Endothelial cell (in vitro differentiated cells): ENCODE measurements around the gene SORBS1. TPM values are rescaled to one million over a fixed set of nuclear protein-coding genes. Genes with fewer than 3 reads are reported as not detected.

Experiments used
- DNase-seq: peaks from one replicate; pipeline ENCODE4 v3.0.0; 2021; ENCODE audit warnings: low spot score
- H3K27ac Mint-ChIP-seq: one replicate; pipeline ENCODE4 v1.8.0; 2021; ENCODE audit warnings: mixed read lengths, inconsistent platforms; ENCODE audit not compliant: unreplicated experiment
- H3K27me3 Mint-ChIP-seq: one replicate; pipeline ENCODE4 v1.8.0; 2021; ENCODE audit warnings: mild to moderate bottlenecking, moderate library complexity, mixed read lengths, inconsistent platforms; ENCODE audit not compliant: unreplicated experiment
- H3K36me3 Mint-ChIP-seq: one replicate; pipeline ENCODE4 v1.8.0; 2021; ENCODE audit warnings: mild to moderate bottlenecking, low read depth, mixed read lengths, inconsistent platforms; ENCODE audit not compliant: unreplicated experiment
- H3K4me1 Mint-ChIP-seq: one replicate; pipeline ENCODE4 v1.8.0; 2021; ENCODE audit warnings: mild to moderate bottlenecking, mixed read lengths, inconsistent platforms; ENCODE audit not compliant: unreplicated experiment
- H3K4me3 Mint-ChIP-seq: one replicate; pipeline ENCODE4 v1.8.0; 2021; ENCODE audit warnings: mild to moderate bottlenecking, mixed read lengths, inconsistent platforms; ENCODE audit not compliant: unreplicated experiment
- H3K9me3 Mint-ChIP-seq: one replicate; pipeline ENCODE4 v1.8.0; 2021; ENCODE audit warnings: mixed read lengths, inconsistent platforms; ENCODE audit not compliant: unreplicated experiment
- total RNA-seq: library from RNA; stranded (reverse); fragmentation: NEBNext Ultra II Directional; extraction: Animal tissue kit (Norgen Biotek cat#: 25700); gene quantifications from one replicate; pipeline ENCODE4 v1.2.1, GENCODE V29; 2021; ENCODE audit not compliant: unreplicated experiment
- TF ChIP-seq, protein P1 (sequence below): fragments of 200-600 bp; sonication (generic); IDR thresholded peaks from one replicate; pipeline ENCODE4 v1.5.0; 2021; ENCODE audit warnings: antibody characterized with exemption; ENCODE audit not compliant: unreplicated experiment

SORBS1 gene
- total RNA-seq, 1 donor from 2014 or later = 103 TPM

DNA sequence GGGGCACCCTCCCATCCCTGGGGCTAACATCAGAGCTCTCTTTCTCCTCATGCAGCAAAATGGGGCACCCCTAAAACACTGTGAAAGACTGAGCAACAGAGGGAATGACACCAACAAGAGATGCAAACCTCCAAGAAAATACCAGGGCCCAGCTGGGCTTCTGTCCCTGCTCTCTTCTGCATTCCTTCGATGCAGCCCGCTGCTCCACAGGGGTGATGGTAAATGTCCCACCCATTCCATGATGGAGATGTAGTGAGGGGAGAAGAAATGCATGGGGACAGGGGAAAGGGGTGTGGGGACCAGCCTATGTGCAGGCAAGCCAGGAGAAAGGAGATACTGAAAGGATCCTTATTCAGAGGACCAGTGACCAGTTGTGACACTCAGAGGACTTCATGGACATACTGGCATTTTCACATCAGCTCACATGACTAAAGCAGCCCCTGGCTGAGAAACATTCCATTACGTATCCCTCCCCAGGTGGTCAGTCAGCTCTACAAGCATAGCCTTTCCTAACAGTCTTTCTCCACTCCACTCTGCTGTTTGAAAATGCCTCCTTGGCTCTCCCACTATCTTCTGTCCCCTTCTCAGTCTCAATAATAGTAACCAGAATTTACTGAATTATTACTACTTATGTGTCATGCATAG lies 13.3 kb downstream of the SORBS1 start:
- H3K36me3 Mint-ChIP-seq = peaks cover 22% of the 10 kb centered on the region
- DNase-seq = no peak
- TF ChIP-seq, protein P1, sequence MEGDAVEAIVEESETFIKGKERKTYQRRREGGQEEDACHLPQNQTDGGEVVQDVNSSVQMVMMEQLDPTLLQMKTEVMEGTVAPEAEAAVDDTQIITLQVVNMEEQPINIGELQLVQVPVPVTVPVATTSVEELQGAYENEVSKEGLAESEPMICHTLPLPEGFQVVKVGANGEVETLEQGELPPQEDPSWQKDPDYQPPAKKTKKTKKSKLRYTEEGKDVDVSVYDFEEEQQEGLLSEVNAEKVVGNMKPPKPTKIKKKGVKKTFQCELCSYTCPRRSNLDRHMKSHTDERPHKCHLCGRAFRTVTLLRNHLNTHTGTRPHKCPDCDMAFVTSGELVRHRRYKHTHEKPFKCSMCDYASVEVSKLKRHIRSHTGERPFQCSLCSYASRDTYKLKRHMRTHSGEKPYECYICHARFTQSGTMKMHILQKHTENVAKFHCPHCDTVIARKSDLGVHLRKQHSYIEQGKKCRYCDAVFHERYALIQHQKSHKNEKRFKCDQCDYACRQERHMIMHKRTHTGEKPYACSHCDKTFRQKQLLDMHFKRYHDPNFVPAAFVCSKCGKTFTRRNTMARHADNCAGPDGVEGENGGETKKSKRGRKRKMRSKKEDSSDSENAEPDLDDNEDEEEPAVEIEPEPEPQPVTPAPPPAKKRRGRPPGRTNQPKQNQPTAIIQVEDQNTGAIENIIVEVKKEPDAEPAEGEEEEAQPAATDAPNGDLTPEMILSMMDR = no peak
- H3K4me1 Mint-ChIP-seq = peaks cover 55% of the 10 kb centered on the region
- H3K9me3 Mint-ChIP-seq = peaks cover 8% of the 10 kb centered on the region
- no peak overlapping the region for H3K4me3 Mint-ChIP-seq
- H3K27ac Mint-ChIP-seq = no peak overlapping the region
- peaks cover 11% of the 10 kb centered on the region for H3K27me3 Mint-ChIP-seq

DNA sequence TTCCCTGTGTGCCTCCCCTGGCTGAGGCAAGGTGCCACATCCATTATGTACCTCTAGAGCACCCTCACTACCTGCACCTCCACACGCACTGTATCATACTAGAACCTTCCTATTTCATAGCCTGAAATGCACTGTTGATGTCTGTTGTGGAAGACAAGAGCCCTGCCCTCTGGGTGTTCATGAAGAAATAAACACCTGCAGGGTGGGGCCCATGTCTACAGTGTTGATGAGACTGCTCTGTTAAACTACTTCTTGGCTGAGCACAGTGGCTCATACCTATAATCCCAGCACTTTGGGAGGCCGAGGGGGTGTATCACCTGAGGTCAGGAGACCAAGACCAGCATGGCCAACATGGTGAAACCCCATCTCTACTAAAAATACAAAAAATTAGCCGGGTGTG lies 14.0 kb downstream of the SORBS1 start:
- no peak for DNase-seq
- no peak overlapping the region for H3K27ac Mint-ChIP-seq
- TF ChIP-seq, protein P1 = no peak
- H3K36me3 Mint-ChIP-seq = peaks cover 22% of the 10 kb centered on the region
- no peak overlapping the region for H3K4me3 Mint-ChIP-seq
- peaks cover 57% of the 10 kb centered on the region for H3K4me1 Mint-ChIP-seq
- H3K9me3 Mint-ChIP-seq = peaks cover 8% of the 10 kb centered on the region
- H3K27me3 Mint-ChIP-seq = peaks cover 11% of the 10 kb centered on the region

DNA sequence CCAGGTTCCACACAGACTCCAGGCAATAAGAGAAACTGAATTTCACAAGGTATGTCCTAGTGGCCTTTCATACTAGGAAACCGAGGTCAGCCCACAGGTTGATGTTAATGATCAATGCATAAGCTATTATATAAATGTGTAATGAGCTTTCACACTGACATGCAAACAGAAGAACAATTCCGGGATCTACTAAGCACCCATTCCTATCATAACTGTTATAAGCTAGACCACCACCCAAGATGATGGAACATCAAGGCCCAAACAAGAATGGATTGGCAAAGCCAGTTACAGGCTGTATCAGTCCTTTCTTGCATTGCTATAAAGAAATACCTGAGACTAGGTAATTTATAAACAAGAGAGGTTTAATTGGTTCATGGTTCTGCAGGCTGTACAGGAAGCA lies 15.2 kb downstream of the SORBS1 start:
- peak overlapping the region; percentile 27 for H3K27ac Mint-ChIP-seq
- H3K36me3 Mint-ChIP-seq = peaks cover 23% of the 10 kb centered on the region
- peaks cover 62% of the 10 kb centered on the region for H3K4me1 Mint-ChIP-seq

DNA sequence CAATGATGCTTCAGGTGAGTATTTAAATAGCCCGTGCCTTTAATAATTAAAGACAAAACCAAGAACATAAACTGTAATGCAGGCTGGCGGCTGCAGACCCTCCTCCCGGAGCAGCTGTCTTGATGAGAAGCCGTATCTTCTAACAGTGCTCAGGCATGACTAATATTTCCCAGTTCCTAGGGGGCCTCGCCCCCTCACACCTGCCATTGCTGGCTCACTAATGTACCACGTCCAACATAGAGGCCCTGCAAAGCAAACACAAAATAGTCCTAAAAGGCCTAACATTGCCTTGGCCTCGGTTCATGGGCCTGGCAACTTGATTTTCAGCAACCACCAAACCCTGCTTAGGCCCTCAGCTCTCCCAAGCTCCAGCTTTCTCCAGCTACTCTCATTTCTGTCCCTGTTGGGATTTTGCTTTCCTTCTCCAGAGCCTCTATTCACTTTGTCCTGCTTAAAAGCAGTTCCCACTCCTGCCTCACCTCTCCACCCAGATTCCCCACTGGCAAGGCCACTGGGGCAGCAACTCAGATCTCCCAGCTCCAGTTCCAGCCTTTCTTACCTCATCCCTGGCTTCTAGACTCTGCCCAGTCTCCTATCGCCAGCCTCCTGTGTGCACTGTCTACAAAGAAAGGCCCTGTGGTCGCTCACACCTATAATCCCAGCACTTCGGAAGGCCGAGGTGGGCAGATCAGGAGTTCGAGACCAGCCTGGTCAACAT lies 16.2 kb downstream of the SORBS1 start:
- Mint-ChIP-seq H3K4me1 (peaks cover 64% of the 10 kb centered on the region), H3K36me3 (peaks cover 23% of the 10 kb centered on the region), H3K27me3 (peaks cover 15% of the 10 kb centered on the region), H3K9me3 (peaks cover 8% of the 10 kb centered on the region), H3K27ac (peak overlapping the region; percentile 38), H3K4me3 (no peak overlapping the region)
- TF ChIP-seq, protein P1 = no peak
- DNase-seq = no peak

More for the DNA sequence above, 15.2 kb downstream of the SORBS1 start:
- no peak overlapping the region for H3K4me3 Mint-ChIP-seq
- no peak for DNase-seq
- peaks cover 15% of the 10 kb centered on the region for H3K27me3 Mint-ChIP-seq
- H3K9me3 Mint-ChIP-seq = peaks cover 8% of the 10 kb centered on the region
- TF ChIP-seq, protein P1 = no peak

DNA sequence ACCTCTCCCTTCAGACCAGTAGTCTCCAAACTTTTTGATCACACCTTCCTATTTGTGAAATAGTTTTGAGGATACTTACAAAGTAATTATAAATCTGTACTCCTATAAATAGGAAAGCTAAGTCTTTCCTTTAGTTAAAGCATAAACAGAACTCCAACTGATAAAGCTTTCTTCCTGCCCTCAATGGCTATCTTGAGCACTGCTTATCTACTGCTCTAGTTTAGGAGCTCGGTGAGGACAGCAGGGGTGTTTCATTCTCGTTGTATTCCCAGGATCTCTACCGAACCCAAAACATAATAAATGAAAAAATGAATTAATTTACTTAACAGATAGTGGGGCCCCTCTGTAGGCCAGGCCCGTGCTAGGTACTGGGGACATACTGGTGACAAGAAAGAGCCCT lies 17.7 kb downstream of the SORBS1 start:
- H3K4me3 Mint-ChIP-seq = no peak overlapping the region
- H3K9me3 Mint-ChIP-seq = peaks cover 8% of the 10 kb centered on the region
- TF ChIP-seq, protein P1 = no peak
- H3K4me1 Mint-ChIP-seq = peaks cover 69% of the 10 kb centered on the region
- DNase-seq = no peak
- peaks cover 23% of the 10 kb centered on the region for H3K36me3 Mint-ChIP-seq
- peak overlapping the region; percentile 10 for H3K27ac Mint-ChIP-seq
- H3K27me3 Mint-ChIP-seq = peaks cover 12% of the 10 kb centered on the region
